ENCODE results near the gene MINAR1. TPM values are rescaled to one million over a fixed set of nuclear protein-coding genes. Genes with fewer than 3 reads are reported as not detected.
"Not testable (repeated sequence)": the region's sequence is repeated elsewhere in the genome, so short reads cannot be mapped to it uniquely, and the experiment has no call there.

Gene MINAR1
- total RNA-seq, 2 experiments from 2014 or later, result 0.39 to 0.51 TPM

- Mint-ChIP-seq H3K27ac (no peak overlapping the region), H3K36me3 (ENCODE audit: low read depth) (peaks cover 9% of the 10 kb centered on the region), H3K27me3 (no peaks in the 10 kb centered on the region), H3K4me3 (no peak overlapping the region), H3K4me1 (no peaks in the 10 kb centered on the region), H3K9me3 (ENCODE audit: low read depth) (no peaks in the 10 kb centered on the region)
- intact Hi-C loops (cut with DNase I, micrococcal nuclease), result no loop called here
- CTCF ChIA-PET, result no interaction called here
- DNase-seq, result no peak
- POLR2A ChIA-PET, result no interaction called here
- no peak for ATAC-seq
Measured at GRCh38 chr15:79410237-79410636, 21.9 kb upstream of the MINAR1 start.

GRCh38 chr15:79412010-79412409 lies 20.1 kb upstream of the MINAR1 start:
- no peak for ATAC-seq
- no peak for DNase-seq
- Mint-ChIP-seq H3K36me3 (ENCODE audit: low read depth) (peaks cover 9% of the 10 kb centered on the region), H3K9me3 (ENCODE audit: low read depth) (no peaks in the 10 kb centered on the region), H3K4me1 (no peaks in the 10 kb centered on the region), H3K27ac (no peak overlapping the region), H3K4me3 (no peak overlapping the region), H3K27me3 (no peaks in the 10 kb centered on the region)
- ChIA-PET CTCF (no interaction called here), POLR2A (no interaction called here)
- intact Hi-C loops (cut with DNase I, micrococcal nuclease), result no loop called here

- no peak overlapping the region for H3K27ac Mint-ChIP-seq
Measured at GRCh38 chr15:79412429-79412828, 19.7 kb upstream of the MINAR1 start.

GRCh38 chr15:79416876-79417275 lies 15.3 kb upstream of the MINAR1 start:
- no peak for ATAC-seq
- Mint-ChIP-seq H3K36me3 (ENCODE audit: low read depth) (peaks cover 9% of the 10 kb centered on the region), H3K4me1 (no peaks in the 10 kb centered on the region), H3K4me3 (no peak overlapping the region), H3K9me3 (ENCODE audit: low read depth) (no peaks in the 10 kb centered on the region), H3K27ac (no peak overlapping the region), H3K27me3 (no peaks in the 10 kb centered on the region)
- ChIA-PET CTCF (interaction anchor here (0.6 kb wide), 1 partner anchor 28 kb away, joined by 4 read pairs; no protein-coding TSS in a partner anchor), POLR2A (no interaction called here)
- intact Hi-C loops (cut with DNase I, micrococcal nuclease), result no loop called here
- no peak for DNase-seq

More at GRCh38 chr15:79412429-79412828, 19.7 kb upstream of the MINAR1 start:
- no peaks in the 10 kb centered on the region for H3K27me3 Mint-ChIP-seq
- intact Hi-C loops (cut with DNase I, micrococcal nuclease), result no loop called here
- H3K4me3 Mint-ChIP-seq, result no peak overlapping the region
- no peak for DNase-seq
- H3K36me3 Mint-ChIP-seq (ENCODE audit: low read depth), result peaks cover 9% of the 10 kb centered on the region
- H3K9me3 Mint-ChIP-seq (ENCODE audit: low read depth), result no peaks in the 10 kb centered on the region
- no peak for ATAC-seq
- no peaks in the 10 kb centered on the region for H3K4me1 Mint-ChIP-seq
- ChIA-PET CTCF (no interaction called here), POLR2A (no interaction called here)

GRCh38 chr15:79418693-79419279 lies 13.3 kb upstream of the MINAR1 start:
- Mint-ChIP-seq H3K27me3 (no peaks in the 10 kb centered on the region), H3K4me3 (no peak overlapping the region), H3K9me3 (ENCODE audit: low read depth) (no peaks in the 10 kb centered on the region), H3K4me1 (no peaks in the 10 kb centered on the region), H3K36me3 (ENCODE audit: low read depth) (no peaks in the 10 kb centered on the region), H3K27ac (no peak overlapping the region)
- POLR2A ChIA-PET, result no interaction called here
- intact Hi-C loops (cut with DNase I, micrococcal nuclease), result no loop called here
- CTCF ChIA-PET, result no interaction called here
- no peak for ATAC-seq
- DNase-seq, result no peak

GRCh38 chr15:79425591-79426295 lies 6.4 kb upstream of the MINAR1 start:
- Mint-ChIP-seq H3K36me3 (ENCODE audit: low read depth) (no peaks in the 10 kb centered on the region), H3K4me1 (no peaks in the 10 kb centered on the region), H3K4me3 (no peak overlapping the region), H3K27me3 (peaks cover 32% of the 10 kb centered on the region), H3K27ac (no peak overlapping the region), H3K9me3 (ENCODE audit: low read depth) (no peaks in the 10 kb centered on the region)
- POLR2A ChIA-PET, result no interaction called here
- intact Hi-C loops (cut with DNase I, micrococcal nuclease), result no loop called here
- CTCF ChIA-PET, result no interaction called here
- no peak for DNase-seq
- ATAC-seq, result no peak

- ATAC-seq; H3K4me1 Mint-ChIP-seq; H3K4me3 Mint-ChIP-seq; intact Hi-C loops (cut with DNase I, micrococcal nuclease); POLR2A ChIA-PET; H3K9me3 Mint-ChIP-seq (ENCODE audit: low read depth); DNase-seq; H3K27ac Mint-ChIP-seq; H3K36me3 Mint-ChIP-seq (ENCODE audit: low read depth): not testable (repeated sequence)
- peaks cover 39% of the 10 kb centered on the region for H3K27me3 Mint-ChIP-seq
- CTCF ChIA-PET, result interaction anchor here (0.8 kb wide), 1 partner anchor 169 kb away, joined by 3 read pairs; no protein-coding TSS in a partner anchor
Measured at GRCh38 chr15:79426899-79427298, 5.2 kb upstream of the MINAR1 start.

- H3K9me3 Mint-ChIP-seq (ENCODE audit: low read depth), result no peaks in the 10 kb centered on the region
- intact Hi-C loops (cut with DNase I, micrococcal nuclease), result no loop called here
Measured at GRCh38 chr15:79427781-79428598, 4.1 kb upstream of the MINAR1 start.

GRCh38 chr15:79430901-79431635 lies 1.1 kb upstream of the MINAR1 start:
- H3K36me3 Mint-ChIP-seq (ENCODE audit: low read depth), result no peaks in the 10 kb centered on the region
- ATAC-seq, result no peak
- H3K27me3 Mint-ChIP-seq, result peaks cover 61% of the 10 kb centered on the region
- H3K27ac Mint-ChIP-seq, result no peak overlapping the region
- CTCF ChIA-PET, result interaction anchor here (1.0 to 1.7 kb wide), 2 partner anchors 49 to 86 kb away, joined by 3 to 7 read pairs; no protein-coding TSS in a partner anchor
- intact Hi-C loops (cut with DNase I, micrococcal nuclease), result no loop called here
- peaks cover 4% of the 10 kb centered on the region for H3K4me1 Mint-ChIP-seq
- H3K9me3 Mint-ChIP-seq (ENCODE audit: low read depth), result no peaks in the 10 kb centered on the region
- H3K4me3 Mint-ChIP-seq, result peak overlapping the region; percentile 12
- POLR2A ChIA-PET, result no interaction called here
- no peak for DNase-seq

More at GRCh38 chr15:79427781-79428598, 4.1 kb upstream of the MINAR1 start:
- ChIA-PET CTCF (no interaction called here), POLR2A (no interaction called here)
- Mint-ChIP-seq H3K4me1 (peaks cover 4% of the 10 kb centered on the region), H3K27me3 (peaks cover 46% of the 10 kb centered on the region), H3K27ac (no peak overlapping the region), H3K4me3 (no peak overlapping the region), H3K36me3 (ENCODE audit: low read depth) (no peaks in the 10 kb centered on the region)
- no peak for DNase-seq
- ATAC-seq, result no peak

- Mint-ChIP-seq H3K4me3 (no peak overlapping the region), H3K27ac (no peak overlapping the region), H3K4me1 (peaks cover 4% of the 10 kb centered on the region), H3K27me3 (peaks cover 54% of the 10 kb centered on the region), H3K36me3 (ENCODE audit: low read depth) (no peaks in the 10 kb centered on the region), H3K9me3 (ENCODE audit: low read depth) (no peaks in the 10 kb centered on the region)
- CTCF ChIA-PET, result interaction anchor here (1.2 to 1.7 kb wide), 2 partner anchors 51 to 121 kb away, joined by 3 to 7 read pairs; no protein-coding TSS in a partner anchor
- POLR2A ChIA-PET, result no interaction called here
- DNase-seq (peak; percentile 26), ATAC-seq (no peak)
- intact Hi-C loops (cut with DNase I, micrococcal nuclease), result no loop called here
Measured at GRCh38 chr15:79432345-79433275, 474 bp downstream of the MINAR1 start.

All from activated CD4-positive, alpha-beta T cell treated with anti-CD3 and anti-CD28 coated beads for 36 hours (primary cell).